Cardiac muscle cell (in vitro differentiated cells and primary cell): ENCODE data around the gene SNU13. TPM values are rescaled to one million over a fixed set of nuclear protein-coding genes. Genes with fewer than 3 reads are reported as not detected.

Experiments
- DNase-seq, 2 donors: peaks; one replicate each; pipeline versions ENCODE4 v3.0.0 to v3.0.0-alpha.2; 2010 to 2017; ENCODE audit warnings: low read depth in 1 of 2, low spot score in 1 of 2
- H3K27ac ChIP-seq: fragments of 200-600 bp; sonication (generic); 2 replicates; pipeline ENCODE4 v1.5.1; 2016
- H3K27me3 ChIP-seq: fragments of 200-600 bp; sonication (generic); 2 replicates; pipeline ENCODE4 v1.6.0; 2016; ENCODE audit warnings: control low read depth
- H3K36me3 ChIP-seq: fragments of 200-600 bp; sonication (generic); 2 replicates; pipeline ENCODE4 v1.5.1; 2016; ENCODE audit warnings: control low read depth
- H3K4me1 ChIP-seq: fragments of 200-600 bp; sonication (generic); 2 replicates; pipeline ENCODE4 v1.8.1; 2017; ENCODE audit warnings: low read depth, mild to moderate bottlenecking, mixed run types
- H3K4me3 ChIP-seq: fragments of 200-600 bp; sonication (generic); 2 replicates; pipeline ENCODE4 v1.5.1; 2016; ENCODE audit warnings: mild to moderate bottlenecking
- H3K9me3 ChIP-seq: fragments of 200-600 bp; sonication (generic); 2 replicates; pipeline ENCODE4 v1.5.1; 2017; ENCODE audit warnings: low read depth, mild to moderate bottlenecking, control low read depth
- polyA plus RNA-seq: library from polyadenylated mRNA; unstranded; fragments of >200 nt; fragmentation: Nextera tagmentation; extraction: Ambion mirVana; gene quantifications from 2 replicates; pipeline ENCODE4 v1.2.1, GENCODE V29; 2016
- total RNA-seq: library from RNA; depleted of rRNA; stranded (reverse); fragments of >200 nt; gene quantifications from 2 replicates; pipeline ENCODE4 v1.2.3, GENCODE V29; 2016
- TF ChIP-seq, protein P1 (sequence below): IDR thresholded peaks from 2 replicates; pipeline ENCODE4 v1.5.1; 2012; ENCODE audit warnings: low read depth, mild to moderate bottlenecking, low read length

The SNU13 gene
- total and polyA plus RNA-seq, 2 experiments from 2014 or later: 112 to 246 TPM

DNA sequence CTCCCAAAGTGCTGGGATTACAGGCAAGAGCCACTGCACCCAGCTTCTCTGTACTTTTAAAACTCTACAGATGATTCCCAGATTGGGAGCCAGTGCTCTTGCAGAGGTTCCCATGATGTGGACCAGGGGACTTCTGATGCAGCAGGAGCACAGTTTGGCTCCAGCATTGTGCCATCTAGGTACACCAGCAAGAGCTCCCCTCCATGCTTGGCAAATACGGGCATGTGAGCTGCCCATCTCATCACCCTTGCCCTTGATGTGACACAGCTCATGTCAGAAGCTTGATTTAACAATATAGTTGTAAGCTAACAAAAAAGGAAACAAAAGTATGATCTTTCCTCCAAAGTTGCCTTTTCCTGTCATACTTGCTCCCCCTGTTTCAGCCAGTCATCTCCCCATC is 28.7 kb downstream of the SNU13 start:
- H3K36me3 ChIP-seq: peaks cover 62% of the 10 kb centered on the region
- H3K4me1 ChIP-seq: no peaks in the 10 kb centered on the region
- TF ChIP-seq, protein P1, sequence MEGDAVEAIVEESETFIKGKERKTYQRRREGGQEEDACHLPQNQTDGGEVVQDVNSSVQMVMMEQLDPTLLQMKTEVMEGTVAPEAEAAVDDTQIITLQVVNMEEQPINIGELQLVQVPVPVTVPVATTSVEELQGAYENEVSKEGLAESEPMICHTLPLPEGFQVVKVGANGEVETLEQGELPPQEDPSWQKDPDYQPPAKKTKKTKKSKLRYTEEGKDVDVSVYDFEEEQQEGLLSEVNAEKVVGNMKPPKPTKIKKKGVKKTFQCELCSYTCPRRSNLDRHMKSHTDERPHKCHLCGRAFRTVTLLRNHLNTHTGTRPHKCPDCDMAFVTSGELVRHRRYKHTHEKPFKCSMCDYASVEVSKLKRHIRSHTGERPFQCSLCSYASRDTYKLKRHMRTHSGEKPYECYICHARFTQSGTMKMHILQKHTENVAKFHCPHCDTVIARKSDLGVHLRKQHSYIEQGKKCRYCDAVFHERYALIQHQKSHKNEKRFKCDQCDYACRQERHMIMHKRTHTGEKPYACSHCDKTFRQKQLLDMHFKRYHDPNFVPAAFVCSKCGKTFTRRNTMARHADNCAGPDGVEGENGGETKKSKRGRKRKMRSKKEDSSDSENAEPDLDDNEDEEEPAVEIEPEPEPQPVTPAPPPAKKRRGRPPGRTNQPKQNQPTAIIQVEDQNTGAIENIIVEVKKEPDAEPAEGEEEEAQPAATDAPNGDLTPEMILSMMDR: no peak
- H3K9me3 ChIP-seq: no peaks in the 10 kb centered on the region
- H3K4me3 ChIP-seq: no peak overlapping the region
- H3K27ac ChIP-seq: peak overlapping the region; percentile 72
- H3K27me3 ChIP-seq: no peaks in the 10 kb centered on the region
- no peak for DNase-seq

DNA sequence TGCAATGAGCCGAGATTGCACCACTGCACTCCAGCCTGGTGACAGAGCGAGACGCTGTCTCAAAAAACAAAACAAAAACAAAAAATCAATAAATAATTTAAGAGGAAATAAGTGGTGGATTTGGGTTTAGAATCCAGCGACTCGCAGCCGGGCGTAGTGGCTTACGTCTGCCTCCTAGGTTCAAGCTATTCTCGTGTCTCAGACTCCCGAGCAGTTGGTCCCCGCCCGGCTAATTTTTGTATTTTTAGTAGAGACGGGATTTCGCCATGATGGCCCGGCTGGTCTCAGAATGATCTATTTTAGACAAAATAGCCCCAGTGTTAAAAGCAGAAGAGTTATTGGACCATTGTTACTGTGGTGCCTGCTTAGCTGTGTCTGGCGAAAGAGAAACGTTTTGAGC is 29.8 kb downstream of the SNU13 start:
- H3K36me3 ChIP-seq: peaks cover 68% of the 10 kb centered on the region
- H3K27me3 ChIP-seq: no peaks in the 10 kb centered on the region
- H3K27ac ChIP-seq: no peak overlapping the region
- no peak for DNase-seq
- H3K4me3 ChIP-seq: no peak overlapping the region
- no peaks in the 10 kb centered on the region for H3K9me3 ChIP-seq
- TF ChIP-seq, protein P1: no peak
- H3K4me1 ChIP-seq: no peaks in the 10 kb centered on the region

DNA sequence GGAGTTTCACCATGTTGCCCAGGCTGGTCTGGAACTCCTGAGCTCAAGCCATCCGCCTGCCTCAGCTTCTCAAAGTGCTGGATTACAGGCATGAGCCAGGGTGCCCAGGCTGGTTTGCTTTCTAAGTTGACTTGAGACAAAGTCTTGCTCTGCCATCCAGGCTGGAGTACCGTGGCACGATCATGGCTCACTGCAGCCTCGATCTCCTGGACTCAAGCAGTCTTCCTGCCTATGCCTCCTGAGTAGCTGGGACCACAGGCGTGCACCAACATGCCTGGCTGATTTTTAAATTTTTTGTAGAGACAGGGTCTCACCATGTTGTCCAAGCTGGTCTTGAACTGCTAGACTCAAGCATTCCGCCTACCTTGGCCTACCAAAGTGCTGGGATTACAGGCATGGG is 31.0 kb downstream of the SNU13 start:
- Histone ChIP-seq H3K36me3 (peaks cover 80% of the 10 kb centered on the region), H3K9me3 (no peaks in the 10 kb centered on the region), H3K4me3 (no peak overlapping the region), H3K27ac (no peak overlapping the region), H3K27me3 (no peaks in the 10 kb centered on the region), H3K4me1 (no peaks in the 10 kb centered on the region)
- TF ChIP-seq, protein P1: no peak
- DNase-seq: no peak

DNA sequence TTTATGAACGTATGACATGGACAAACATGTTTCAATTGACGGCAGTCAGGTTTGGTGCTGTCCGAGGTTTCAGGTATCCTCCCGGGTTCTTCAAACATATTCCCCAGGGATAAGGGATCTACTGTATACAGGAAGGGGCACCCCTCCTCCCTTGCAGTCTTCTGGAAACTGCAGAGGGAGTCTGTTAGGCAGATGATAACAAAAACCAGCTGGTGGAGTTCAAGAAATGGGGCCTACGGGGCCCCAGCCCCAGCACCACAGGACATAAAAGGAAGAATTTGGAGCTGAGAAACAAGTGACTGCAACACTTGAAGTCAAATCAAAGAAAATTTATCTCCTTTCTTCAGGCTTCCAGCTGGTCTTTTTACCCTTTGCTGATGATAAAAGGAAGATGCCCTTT is 32.1 kb downstream of the SNU13 start:
- DNase-seq: peak in 1 of 2 donors; percentile 14
- Histone ChIP-seq H3K27ac (no peak overlapping the region), H3K36me3 (peaks cover 80% of the 10 kb centered on the region), H3K27me3 (no peaks in the 10 kb centered on the region), H3K4me3 (no peak overlapping the region), H3K4me1 (no peaks in the 10 kb centered on the region), H3K9me3 (no peaks in the 10 kb centered on the region)
- TF ChIP-seq, protein P1: no peak

DNA sequence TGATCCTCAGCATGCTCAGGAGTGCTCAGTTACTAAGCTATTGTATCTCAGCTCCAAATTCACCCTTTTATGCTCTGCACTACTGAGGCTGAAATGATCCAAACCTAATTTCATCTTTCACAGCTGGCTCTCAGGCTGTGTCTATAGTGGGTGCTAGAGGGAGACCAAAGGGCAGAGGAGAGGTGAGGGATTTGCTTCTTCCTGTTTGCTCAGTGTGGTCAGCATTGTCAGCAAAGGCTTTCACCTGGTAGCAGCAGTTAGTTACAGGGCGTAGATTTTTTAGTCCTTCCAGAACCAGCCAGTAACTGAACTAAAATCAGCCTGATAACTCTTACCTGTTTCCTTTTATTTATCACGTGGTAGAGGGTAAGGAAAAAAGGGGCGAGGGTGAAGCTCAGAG is 34.3 kb downstream of the SNU13 start:
- H3K9me3 ChIP-seq: no peaks in the 10 kb centered on the region
- H3K4me1 ChIP-seq: no peaks in the 10 kb centered on the region
- no peaks in the 10 kb centered on the region for H3K27me3 ChIP-seq
- DNase-seq: no peak
- H3K4me3 ChIP-seq: no peak overlapping the region
- peaks cover 84% of the 10 kb centered on the region for H3K36me3 ChIP-seq
- TF ChIP-seq, protein P1: no peak
- H3K27ac ChIP-seq: no peak overlapping the region

DNA sequence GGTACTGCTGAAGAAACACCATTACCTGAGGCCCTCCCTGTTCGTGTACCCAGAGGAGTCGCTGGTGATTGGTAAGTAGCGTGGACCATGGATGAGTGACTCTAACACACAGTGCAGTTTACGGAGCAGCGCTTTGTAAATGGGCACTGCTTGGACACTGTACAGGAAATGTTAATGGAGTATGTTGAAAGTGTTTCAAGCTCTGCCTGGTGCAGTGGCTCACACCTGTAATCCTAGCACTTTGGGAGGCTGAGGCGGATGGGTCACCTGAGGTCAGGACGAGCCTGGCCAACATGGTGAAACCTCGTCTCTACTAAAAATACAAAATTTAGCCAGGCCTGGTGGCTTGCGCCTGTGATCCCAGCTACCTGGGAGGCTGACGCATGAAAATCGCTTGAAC is 37.8 kb downstream of the SNU13 start:
- DNase-seq: no peak
- TF ChIP-seq, protein P1: no peak
- no peak overlapping the region for H3K4me3 ChIP-seq
- no peaks in the 10 kb centered on the region for H3K4me1 ChIP-seq
- H3K27me3 ChIP-seq: no peaks in the 10 kb centered on the region
- H3K36me3 ChIP-seq: peaks cover 87% of the 10 kb centered on the region
- H3K9me3 ChIP-seq: no peaks in the 10 kb centered on the region
- H3K27ac ChIP-seq: no peak overlapping the region
